IPS-20b (cell line): Measurements from ENCODE around the gene DYNC2LI1.

Experiments used
- H3K27ac ChIP-seq: one replicate; pipeline ENCODE4 v1.5.1; 2013; ENCODE audit warnings: low read length
- H3K27me3 ChIP-seq: 2 replicates; pipeline ENCODE4 v1.6.1; 2013; ENCODE audit warnings: mild to moderate bottlenecking, low read length, inconsistent platforms; ENCODE audit not compliant: insufficient read depth
- H3K36me3 ChIP-seq: 2 replicates; pipeline ENCODE4 v1.6.1; 2013; ENCODE audit warnings: low read depth, mild to moderate bottlenecking, inconsistent platforms, low read length, moderate library complexity; ENCODE audit not compliant: insufficient read depth
- H3K4me1 ChIP-seq: 2 replicates; pipeline ENCODE4 v1.6.1; 2013; ENCODE audit warnings: mild to moderate bottlenecking, control low read depth, inconsistent platforms, low read length, moderate library complexity; ENCODE audit not compliant: insufficient read depth
- H3K4me3 ChIP-seq: 2 replicates; pipeline ENCODE4 v1.5.1; 2013; ENCODE audit warnings: mild to moderate bottlenecking, low read length, inconsistent platforms
- H3K9ac ChIP-seq: 2 replicates; pipeline ENCODE4 v1.6.1; 2013; ENCODE audit warnings: low read depth, mild to moderate bottlenecking, inconsistent platforms, low read length, moderate library complexity
- H3K9me3 ChIP-seq: 2 replicates; pipeline ENCODE4 v1.6.1; 2013; ENCODE audit warnings: mild to moderate bottlenecking, low read depth, low read length, inconsistent platforms; ENCODE audit not compliant: insufficient read depth

The DYNC2LI1 gene

DNA sequence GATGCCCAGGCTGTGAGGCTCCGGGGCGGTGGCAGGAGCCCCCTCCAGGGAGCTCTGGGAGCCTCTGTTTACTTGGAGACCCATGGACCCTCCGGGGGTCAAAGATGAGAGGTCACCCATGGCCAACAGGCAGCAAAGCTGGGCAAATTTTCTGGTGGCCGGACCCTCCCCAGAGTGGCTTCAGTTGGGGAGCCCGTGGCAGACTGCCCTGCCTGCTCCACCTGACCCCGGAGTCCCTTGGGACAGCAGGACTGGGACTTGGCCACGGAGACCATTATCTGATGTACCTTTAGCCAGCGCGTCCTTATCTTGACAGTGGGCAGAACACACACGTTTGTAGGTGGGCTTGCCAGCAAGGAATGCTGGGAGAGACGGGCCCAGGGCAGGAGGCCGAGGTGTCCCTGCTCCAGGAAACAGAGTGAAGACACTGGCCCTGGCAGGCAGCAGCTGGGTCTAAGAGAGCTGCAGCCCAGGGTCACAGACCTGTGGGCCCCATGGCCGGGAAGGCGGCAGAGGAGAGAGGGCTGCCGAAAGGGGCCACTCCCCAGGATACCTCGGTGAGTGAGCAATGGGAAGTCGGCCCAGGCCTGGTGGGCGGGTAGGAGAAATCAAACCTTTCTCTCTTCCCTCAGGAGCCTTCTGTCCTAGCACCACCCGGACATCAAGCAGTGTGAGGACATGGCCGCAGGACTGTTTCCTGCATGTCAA is 64.9 kb downstream of the DYNC2LI1 start, which contains the start of the genes ABCG5 and ABCG8:
ABCG5 (minus strand) TSS at position 280 of the 708 bp plus-strand sequence; CDS start at position 120, 160 bp downstream.
ABCG8 (plus strand) TSS at position 412 of the 708 bp plus-strand sequence; CDS start at position 495, 83 bp downstream.
- H3K9me3 ChIP-seq = no peaks in the 10 kb centered on the region

DNA sequence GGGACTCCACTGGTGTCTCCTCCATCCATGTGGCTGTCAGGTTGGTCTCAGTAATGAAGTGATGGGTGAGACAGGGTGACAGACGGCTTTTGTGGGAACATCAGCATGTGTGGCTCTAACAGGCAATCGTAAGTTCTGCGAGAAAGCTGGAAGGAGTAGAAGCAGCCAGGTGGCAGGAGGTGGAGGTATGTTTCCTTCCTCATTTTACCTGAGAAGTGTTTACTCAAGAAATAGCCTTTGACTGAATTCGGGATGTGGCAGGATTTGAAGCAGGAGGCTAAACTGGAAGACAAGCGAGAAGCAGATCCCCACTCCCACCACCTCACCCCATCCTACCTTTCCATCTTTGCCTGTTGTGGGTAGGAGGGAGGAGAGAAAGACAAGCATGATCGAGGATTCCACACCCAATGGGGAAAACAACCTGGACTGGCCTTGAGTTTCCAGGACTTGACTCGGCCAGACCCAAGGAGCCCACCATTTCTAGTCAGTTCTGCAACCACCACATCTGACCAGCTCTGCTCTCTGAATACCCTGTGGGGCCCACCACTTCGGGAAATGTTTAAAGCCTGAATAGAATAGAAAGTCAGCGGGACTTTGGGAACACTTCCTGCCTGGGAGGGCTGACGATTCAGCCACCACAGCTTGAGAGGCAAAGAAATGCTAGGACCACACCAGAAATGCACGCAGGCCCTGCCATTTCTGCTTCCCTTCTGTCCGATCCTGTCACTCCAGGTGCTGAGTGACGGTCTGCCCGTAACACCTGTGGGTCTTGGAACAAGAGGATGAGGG is 66.1 kb downstream of the DYNC2LI1 start:
- no peaks in the 10 kb centered on the region for H3K9me3 ChIP-seq
- no peaks in the 10 kb centered on the region for H3K4me1 ChIP-seq
- no peaks in the 10 kb centered on the region for H3K27me3 ChIP-seq
- H3K9ac ChIP-seq = no peak overlapping the region
- no peaks in the 10 kb centered on the region for H3K36me3 ChIP-seq
- no peak overlapping the region for H3K4me3 ChIP-seq
- H3K27ac ChIP-seq = no peak overlapping the region

More for the DNA sequence above, 64.9 kb downstream of the DYNC2LI1 start, which contains the start of the genes ABCG5 and ABCG8:
- H3K9ac ChIP-seq = no peak within 1 kb of the TSS
- no peak within 1 kb of the TSS for H3K27ac ChIP-seq
- no peaks in the 10 kb centered on the region for H3K4me1 ChIP-seq
- H3K36me3 ChIP-seq = no peaks in the 10 kb centered on the region
- H3K27me3 ChIP-seq = no peaks in the 10 kb centered on the region
- no peak within 1 kb of the TSS for H3K4me3 ChIP-seq

- Histone ChIP-seq H3K9ac (no peak overlapping the region), H3K27ac (no peak overlapping the region), H3K36me3 (no peaks in the 10 kb centered on the region), H3K27me3 (no peaks in the 10 kb centered on the region), H3K4me3 (no peak overlapping the region), H3K4me1 (no peaks in the 10 kb centered on the region), H3K9me3 (no peaks in the 10 kb centered on the region)
Measured at GRCh38 chr2:43840965-43841364, 67.1 kb downstream of the DYNC2LI1 start.

GRCh38 chr2:43841949-43842865 is 68.4 kb downstream of the DYNC2LI1 start:
- H3K9ac ChIP-seq = no peak overlapping the region
- no peaks in the 10 kb centered on the region for H3K9me3 ChIP-seq
- H3K27me3 ChIP-seq = no peaks in the 10 kb centered on the region
- no peak overlapping the region for H3K4me3 ChIP-seq
- no peaks in the 10 kb centered on the region for H3K4me1 ChIP-seq
- no peaks in the 10 kb centered on the region for H3K36me3 ChIP-seq
- no peak overlapping the region for H3K27ac ChIP-seq

- Histone ChIP-seq H3K9ac (no peak overlapping the region), H3K4me1 (no peaks in the 10 kb centered on the region), H3K27ac (no peak overlapping the region), H3K9me3 (no peaks in the 10 kb centered on the region), H3K4me3 (no peak overlapping the region), H3K27me3 (no peaks in the 10 kb centered on the region), H3K36me3 (no peaks in the 10 kb centered on the region)
Measured at GRCh38 chr2:43842866-43843226, 69.0 kb downstream of the DYNC2LI1 start.

DNA sequence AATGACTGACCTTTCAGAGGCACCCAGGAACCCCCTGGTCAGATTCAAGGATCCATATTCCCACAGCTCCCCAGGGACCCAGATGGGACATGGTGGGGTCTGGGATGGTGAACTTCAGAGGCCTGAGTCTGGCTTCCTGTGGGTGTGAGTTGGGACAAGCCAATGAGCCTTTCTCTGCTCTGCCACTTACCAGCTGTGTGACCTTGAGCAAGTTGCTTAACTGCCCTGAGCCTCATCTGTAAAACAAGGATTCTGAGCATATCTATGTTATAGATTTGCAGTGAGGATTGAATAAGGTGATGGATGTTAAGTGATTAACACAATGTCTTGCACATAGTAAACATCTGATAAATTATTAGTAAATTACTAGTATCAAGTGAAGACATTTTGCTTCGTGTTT is 71.3 kb downstream of the DYNC2LI1 start:
- Histone ChIP-seq H3K4me3 (no peak overlapping the region), H3K9ac (no peak overlapping the region), H3K36me3 (no peaks in the 10 kb centered on the region), H3K9me3 (no peaks in the 10 kb centered on the region), H3K27ac (no peak overlapping the region), H3K27me3 (no peaks in the 10 kb centered on the region), H3K4me1 (no peaks in the 10 kb centered on the region)

GRCh38 chr2:43846140-43846793 is 72.4 kb downstream of the DYNC2LI1 start:
- H3K27me3 ChIP-seq = no peaks in the 10 kb centered on the region
- H3K9ac ChIP-seq = no peak overlapping the region
- no peaks in the 10 kb centered on the region for H3K36me3 ChIP-seq
- no peaks in the 10 kb centered on the region for H3K4me1 ChIP-seq
- no peak overlapping the region for H3K27ac ChIP-seq
- no peaks in the 10 kb centered on the region for H3K9me3 ChIP-seq
- no peak overlapping the region for H3K4me3 ChIP-seq

GRCh38 chr2:43848214-43848613 is 74.4 kb downstream of the DYNC2LI1 start:
- no peak overlapping the region for H3K9ac ChIP-seq
- H3K36me3 ChIP-seq = no peaks in the 10 kb centered on the region
- no peak overlapping the region for H3K27ac ChIP-seq
- H3K27me3 ChIP-seq = no peaks in the 10 kb centered on the region
- no peaks in the 10 kb centered on the region for H3K9me3 ChIP-seq
- no peak overlapping the region for H3K4me3 ChIP-seq
- H3K4me1 ChIP-seq = no peaks in the 10 kb centered on the region

DNA sequence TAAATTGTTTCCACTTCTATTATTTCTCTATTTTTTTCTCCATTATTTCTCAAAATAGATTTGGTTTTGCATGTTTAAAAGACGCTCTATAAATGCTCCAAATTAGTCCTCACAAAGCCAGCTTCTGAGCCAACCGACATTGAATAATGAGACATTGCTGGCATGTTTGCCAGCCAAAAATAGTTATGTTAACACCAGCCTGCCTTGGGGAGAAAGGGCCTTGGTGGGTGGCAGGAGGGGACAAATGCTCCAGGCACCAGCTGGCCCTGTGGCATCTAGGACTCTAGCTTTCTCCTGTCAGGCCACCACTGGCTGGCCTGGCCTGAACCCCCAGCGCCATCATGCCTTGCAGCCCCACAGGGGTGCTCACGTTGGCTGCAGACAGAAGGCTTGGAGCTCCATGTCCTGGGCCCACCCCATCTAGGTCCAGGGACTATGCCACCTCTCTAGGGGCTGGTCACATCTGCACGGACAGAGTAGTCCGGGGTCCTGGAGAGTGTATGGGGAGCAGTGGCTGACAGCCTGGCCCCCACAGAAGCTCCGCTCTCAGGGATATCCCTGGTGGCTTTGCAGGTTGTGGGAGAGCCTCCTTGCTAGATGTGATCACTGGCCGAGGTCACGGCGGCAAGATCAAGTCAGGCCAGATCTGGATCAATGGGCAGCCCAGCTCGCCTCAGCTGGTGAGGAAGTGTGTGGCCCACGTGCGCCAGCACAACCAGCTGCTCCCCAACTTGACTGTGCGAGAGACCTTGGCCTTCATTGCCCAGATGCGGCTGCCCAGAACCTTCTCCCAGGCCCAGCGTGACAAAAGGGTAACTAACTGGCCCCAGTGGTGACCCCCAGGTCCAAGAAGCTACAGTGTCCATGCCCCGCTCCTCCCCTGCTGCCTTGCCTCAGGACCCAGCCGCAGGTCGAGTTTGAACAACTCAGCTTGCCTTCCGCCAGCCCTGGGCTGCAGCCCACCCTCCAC is 77.5 kb downstream of the DYNC2LI1 start:
- Histone ChIP-seq H3K4me3 (no peak overlapping the region), H3K9ac (no peak overlapping the region), H3K27ac (no peak overlapping the region), H3K36me3 (no peaks in the 10 kb centered on the region), H3K4me1 (no peaks in the 10 kb centered on the region), H3K27me3 (peaks cover 12% of the 10 kb centered on the region; the same call in 1 of the 2 replicates), H3K9me3 (no peaks in the 10 kb centered on the region)

GRCh38 chr2:43852196-43852730 is 78.4 kb downstream of the DYNC2LI1 start:
- Histone ChIP-seq H3K9me3 (no peaks in the 10 kb centered on the region), H3K4me1 (no peaks in the 10 kb centered on the region), H3K27ac (no peak overlapping the region), H3K4me3 (no peak overlapping the region), H3K9ac (no peak overlapping the region), H3K36me3 (no peaks in the 10 kb centered on the region), H3K27me3 (peaks cover 22% of the 10 kb centered on the region)
